Mesenchymal stem cell (in vitro differentiated cells and primary cell): ENCODE results near the gene SNCB. TPM values are rescaled to one million over a fixed set of nuclear protein-coding genes. Genes with fewer than 3 reads are reported as not detected.

Experiments used
- small RNA-seq: library from polyadenylated mRNA; stranded (forward); fragments of <200 nt; extraction: miRNeasy Mini kit (QIAGEN cat#:217004); gene quantifications from one replicate; pipeline ENCODE3, GENCODE V24; 2013; ENCODE audit warnings: low read depth

SNCB gene

Small RNA genes within 50 kb of the gene (small RNA-seq; reads per million reads assigned to genes)
- not detected for gene MIR4281
